Right atrium auricular region (tissue), 2 donors: ENCODE data around the gene MRPS33. TPM values are rescaled to one million over a fixed set of nuclear protein-coding genes. Genes with fewer than 3 reads are reported as not detected.

Experiments used
- total RNA-seq, 2 donors: library from RNA; depleted of rRNA; stranded (reverse); fragments of >200 nt; gene quantifications; one replicate each; pipeline ENCODE4 v1.1.0, GENCODE V29; 2016

The MRPS33 gene
- total RNA-seq, 2 donors from 2014 or later: 36.1 to 47.4 TPM

Other genes starting within 250 kb of the MRPS33 start
- gene BRAF, start 90.0 kb downstream of the MRPS33 start, total RNA-seq: 10 to 100 TPM; 23.5 to 29.2 TPM
- 10 to 100 TPM; 15.8 to 48.7 TPM for gene TMEM178B, start 59.1 kb upstream of the MRPS33 start, total RNA-seq